Measurements from ENCODE around the gene SLU7. TPM values are rescaled to one million over a fixed set of nuclear protein-coding genes. Genes with fewer than 3 reads are reported as not detected.

The SLU7 gene
- total RNA-seq, 1 donor from 2014 or later: 10.2 TPM

- Histone ChIP-seq H3K27me3 (no peaks in the 10 kb centered on the region), H3K4me3 (no peak overlapping the region), H3K27ac (no peak overlapping the region), H3K9me3 (no peaks in the 10 kb centered on the region), H3K36me3 (no peaks in the 10 kb centered on the region), H3K4me1 (no peaks in the 10 kb centered on the region)
- intact Hi-C loops (cut with DNase I): no loop called here
- TF ChIP-seq CTCF (IDR thresholded peaks at IDR 0.05): no peak
- DNase-seq (ENCODE audit: low spot score in 2 of 2): no peak
Measured at GRCh38 chr5:160435532-160435931, 16.7 kb upstream of the SLU7 start.

DNA sequence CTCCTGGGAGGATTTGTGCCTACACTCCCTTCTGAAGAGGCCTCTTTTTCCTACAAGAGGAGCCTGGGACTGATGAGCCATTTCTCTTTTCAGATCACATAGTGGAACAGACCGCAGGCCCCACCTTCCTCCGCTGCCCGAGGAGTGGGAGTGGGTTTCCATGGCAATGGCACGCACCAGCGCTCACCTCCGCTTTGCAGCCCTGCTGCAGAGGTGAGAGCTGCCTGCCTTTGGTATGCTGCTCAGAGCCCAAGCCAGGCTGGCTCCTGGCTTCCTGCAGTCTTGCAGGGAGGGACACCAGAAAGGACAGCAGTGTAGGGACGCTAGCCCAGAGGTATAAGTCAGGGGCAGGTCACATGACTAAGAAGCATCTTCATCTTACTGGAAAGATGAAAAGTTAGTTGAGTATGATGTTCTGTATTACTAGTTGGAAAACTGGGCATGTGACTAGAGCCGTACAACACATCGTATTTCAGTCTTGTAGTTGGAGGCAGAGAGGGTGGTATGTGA, 15.2 kb upstream of the SLU7 start:
- Histone ChIP-seq H3K4me3 (no peak overlapping the region), H3K4me1 (no peaks in the 10 kb centered on the region), H3K9me3 (no peaks in the 10 kb centered on the region), H3K27ac (no peak overlapping the region), H3K36me3 (no peaks in the 10 kb centered on the region), H3K27me3 (no peaks in the 10 kb centered on the region)
- no peak for TF ChIP-seq CTCF (IDR thresholded peaks at IDR 0.05)
- DNase-seq (ENCODE audit: low spot score in 2 of 2): no peak
- intact Hi-C loops (cut with DNase I): no loop called here

- DNase-seq (ENCODE audit: low spot score in 2 of 2): no peak
- no peaks in the 10 kb centered on the region for H3K9me3 ChIP-seq
- no peaks in the 10 kb centered on the region for H3K4me1 ChIP-seq
- H3K4me3 ChIP-seq: no peak overlapping the region
- intact Hi-C loops (cut with DNase I): no loop called here
- H3K27ac ChIP-seq: no peak overlapping the region
- no peaks in the 10 kb centered on the region for H3K36me3 ChIP-seq
- TF ChIP-seq CTCF (IDR thresholded peaks at IDR 0.05): no peak
- no peaks in the 10 kb centered on the region for H3K27me3 ChIP-seq
Measured at GRCh38 chr5:160432787-160433186, 13.9 kb upstream of the SLU7 start.

GRCh38 chr5:160432196-160432595, 13.3 kb upstream of the SLU7 start:
- H3K27me3 ChIP-seq: no peaks in the 10 kb centered on the region
- no peaks in the 10 kb centered on the region for H3K9me3 ChIP-seq
- H3K4me3 ChIP-seq: no peak overlapping the region
- H3K27ac ChIP-seq: no peak overlapping the region
- H3K36me3 ChIP-seq: no peaks in the 10 kb centered on the region
- H3K4me1 ChIP-seq: no peaks in the 10 kb centered on the region
- no peak for TF ChIP-seq CTCF (IDR thresholded peaks at IDR 0.05)
- DNase-seq (ENCODE audit: low spot score in 2 of 2): no peak
- intact Hi-C loops (cut with DNase I): no loop called here

DNA sequence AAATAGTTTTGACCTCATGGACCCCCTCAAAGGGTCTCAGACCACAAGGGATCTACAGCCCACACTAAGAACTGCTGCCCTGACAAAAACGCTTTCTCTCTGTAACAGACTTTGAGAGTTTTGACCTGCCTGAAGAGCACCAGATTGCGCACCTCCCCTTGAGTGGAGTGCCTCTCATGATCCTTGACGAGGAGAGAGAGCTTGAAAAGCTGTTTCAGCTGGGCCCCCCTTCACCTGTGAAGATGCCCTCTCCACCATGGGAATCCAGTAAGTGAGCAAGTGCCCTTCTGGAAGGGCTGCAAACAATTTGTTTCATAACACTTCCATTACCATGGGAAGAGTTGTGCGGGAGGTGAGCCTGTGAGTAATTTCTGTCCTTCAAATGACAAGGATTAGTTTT, 8.7 kb upstream of the SLU7 start:
- TF ChIP-seq CTCF (IDR thresholded peaks at IDR 0.05): no peak
- H3K36me3 ChIP-seq: no peaks in the 10 kb centered on the region
- DNase-seq (ENCODE audit: low spot score in 2 of 2): no peak
- H3K4me1 ChIP-seq: no peaks in the 10 kb centered on the region
- intact Hi-C loops (cut with DNase I): no loop called here
- no peak overlapping the region for H3K4me3 ChIP-seq
- H3K27me3 ChIP-seq: no peaks in the 10 kb centered on the region
- H3K27ac ChIP-seq: no peak overlapping the region
- no peaks in the 10 kb centered on the region for H3K9me3 ChIP-seq

DNA sequence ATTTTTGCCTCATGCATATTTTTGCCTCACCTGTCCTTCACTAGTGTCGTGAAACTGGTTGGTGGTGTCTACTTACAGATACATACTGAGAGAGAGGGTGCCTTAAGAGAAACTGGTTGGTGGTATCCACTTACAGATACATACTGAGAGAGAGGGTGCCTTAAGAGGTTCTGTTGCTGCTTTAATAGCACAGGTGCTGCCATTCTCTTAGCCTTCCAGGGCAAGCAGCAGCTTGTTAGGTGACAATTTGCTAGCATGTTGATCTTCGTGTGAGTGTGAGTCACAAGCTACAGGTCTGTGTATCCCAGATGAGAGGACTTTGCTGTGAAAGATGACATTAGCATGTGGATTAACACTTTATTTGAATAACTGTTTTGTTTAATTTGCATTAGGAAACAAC, 4.2 kb upstream of the SLU7 start:
- H3K4me3 ChIP-seq: no peak overlapping the region
- no peak for TF ChIP-seq CTCF (IDR thresholded peaks at IDR 0.05)
- peaks cover 0 to 7% of the 10 kb centered on the region in 2 donors for H3K4me1 ChIP-seq
- no peak for DNase-seq (ENCODE audit: low spot score in 2 of 2)
- no peaks in the 10 kb centered on the region for H3K9me3 ChIP-seq
- intact Hi-C loops (cut with DNase I): no loop called here
- H3K27me3 ChIP-seq: no peaks in the 10 kb centered on the region
- no peak overlapping the region for H3K27ac ChIP-seq
- no peaks in the 10 kb centered on the region for H3K36me3 ChIP-seq
